Colonic mucosa (tissue), 4 donors: ENCODE measurements around the gene SPSB1. TPM values are rescaled to one million over a fixed set of nuclear protein-coding genes. Genes with fewer than 3 reads are reported as not detected.

Experiments used
- DNase-seq: peaks from one replicate; pipeline ENCODE4 v3.0.0-alpha.2; 2020
- H3K27ac ChIP-seq: fragments of 200-600 bp; one replicate; pipeline ENCODE4 v1.8.0; 2021
- H3K27me3 ChIP-seq: fragments of 200-600 bp; one replicate; pipeline ENCODE4 v1.8.0; 2021
- H3K36me3 ChIP-seq: fragments of 200-600 bp; one replicate; pipeline ENCODE4 v1.8.0; 2021
- H3K4me1 ChIP-seq: fragments of 200-600 bp; one replicate; pipeline ENCODE4 v1.8.0; 2021; ENCODE audit warnings: mild to moderate bottlenecking
- H3K4me3 ChIP-seq: fragments of 200-600 bp; one replicate; pipeline ENCODE4 v1.8.0; 2021
- H3K9ac ChIP-seq, 2 donors: one replicate each; pipeline ENCODE4 v1.7.0; 2013; ENCODE audit warnings: control low read depth in 2 of 2, low read depth in 2 of 2, low read length in 2 of 2
- H3K9me3 ChIP-seq: fragments of 200-600 bp; one replicate; pipeline ENCODE4 v1.8.0; 2021
- CTCF ChIP-seq: fragments of 200-600 bp; IDR thresholded peaks from one replicate; pipeline ENCODE4 v1.8.0; 2022; ENCODE audit warnings: antibody characterized with exemption, mild to moderate bottlenecking
- intact Hi-C: fragments of 100-400 bp; cut with DNase I; formaldehyde crosslinking; loops from one replicate; pipeline ENCODE4 v1.14.1; 2022
- total RNA-seq, 2 donors: library from RNA; stranded (reverse); fragmentation: NEBNext Ultra II Directional in 1 of 2; extraction: Animal tissue kit (Norgen Biotek cat#: 25700) in 1 of 2; gene quantifications; one replicate each; pipeline ENCODE4 v1.2.1, GENCODE V29; 2021
- donor health status: healthy.
- donor health status: DM: no; HTN: no; CAD: no.
- donor health status: DM: no; HTN: no; CAD: no.

The SPSB1 gene
- total RNA-seq, 2 donors from 2014 or later = 14.9 to 28.7 TPM

GRCh38 chr1:9319208-9319788 is 26.6 kb downstream of the SPSB1 start:
- intact Hi-C loops = no loop called here
- Histone ChIP-seq H3K9ac (no peak overlapping the region), H3K9me3 (no peaks in the 10 kb centered on the region), H3K36me3 (no peaks in the 10 kb centered on the region), H3K4me1 (peaks cover 6% of the 10 kb centered on the region), H3K27me3 (no peaks in the 10 kb centered on the region), H3K4me3 (no peak overlapping the region), H3K27ac (no peak overlapping the region)
- no peak for DNase-seq
- TF ChIP-seq CTCF = no peak

GRCh38 chr1:9319789-9320519 is 27.3 kb downstream of the SPSB1 start:
- H3K27me3 ChIP-seq = no peaks in the 10 kb centered on the region
- DNase-seq = no peak
- H3K4me1 ChIP-seq = peaks cover 6% of the 10 kb centered on the region
- intact Hi-C loops = no loop called here
- no peak overlapping the region for H3K27ac ChIP-seq
- no peak for TF ChIP-seq CTCF
- H3K36me3 ChIP-seq = no peaks in the 10 kb centered on the region
- H3K4me3 ChIP-seq = no peak overlapping the region
- H3K9ac ChIP-seq = no peak overlapping the region
- H3K9me3 ChIP-seq = no peaks in the 10 kb centered on the region

- H3K9ac ChIP-seq = no peak overlapping the region
- H3K27me3 ChIP-seq = no peaks in the 10 kb centered on the region
- peak overlapping the region; percentile 11 for H3K27ac ChIP-seq
- intact Hi-C loops = no loop called here
- H3K36me3 ChIP-seq = no peaks in the 10 kb centered on the region
- H3K4me1 ChIP-seq = peaks cover 6% of the 10 kb centered on the region
- no peak for TF ChIP-seq CTCF
- no peak overlapping the region for H3K4me3 ChIP-seq
- no peak for DNase-seq
- no peaks in the 10 kb centered on the region for H3K9me3 ChIP-seq
Measured at GRCh38 chr1:9320520-9321479, 28.1 kb downstream of the SPSB1 start.

- no peak overlapping the region for H3K4me3 ChIP-seq
- no peaks in the 10 kb centered on the region for H3K36me3 ChIP-seq
- H3K9me3 ChIP-seq = no peaks in the 10 kb centered on the region
- intact Hi-C loops = no loop called here
- no peak for TF ChIP-seq CTCF
- H3K9ac ChIP-seq = no peak overlapping the region
- no peak overlapping the region for H3K27ac ChIP-seq
- DNase-seq = no peak
- peaks cover 6% of the 10 kb centered on the region for H3K4me1 ChIP-seq
- no peaks in the 10 kb centered on the region for H3K27me3 ChIP-seq
Measured at GRCh38 chr1:9321480-9321849, 28.8 kb downstream of the SPSB1 start.

GRCh38 chr1:9321986-9322660 is 29.4 kb downstream of the SPSB1 start:
- no peak for TF ChIP-seq CTCF
- intact Hi-C loops = no loop called here
- no peak for DNase-seq
- H3K36me3 ChIP-seq = no peaks in the 10 kb centered on the region
- H3K9ac ChIP-seq = no peak overlapping the region
- no peak overlapping the region for H3K4me3 ChIP-seq
- H3K27me3 ChIP-seq = no peaks in the 10 kb centered on the region
- H3K4me1 ChIP-seq = peaks cover 6% of the 10 kb centered on the region
- H3K9me3 ChIP-seq = no peaks in the 10 kb centered on the region
- H3K27ac ChIP-seq = no peak overlapping the region
